AG09319 (cell line): Measurements from ENCODE around the gene CNTNAP5.

Experiments used
- DNase-seq: peaks from one replicate; pipeline ENCODE4 v3.0.0-alpha.2; 2010; ENCODE audit warnings: low read depth; ENCODE audit errors: extremely low read depth
- TF ChIP-seq, protein P1 (sequence below): IDR thresholded peaks from 2 replicates; pipeline ENCODE4 v1.5.1; 2011; ENCODE audit warnings: low read depth, mild to moderate bottlenecking, inconsistent platforms, low read length, moderate library complexity

CNTNAP5 gene

DNA sequence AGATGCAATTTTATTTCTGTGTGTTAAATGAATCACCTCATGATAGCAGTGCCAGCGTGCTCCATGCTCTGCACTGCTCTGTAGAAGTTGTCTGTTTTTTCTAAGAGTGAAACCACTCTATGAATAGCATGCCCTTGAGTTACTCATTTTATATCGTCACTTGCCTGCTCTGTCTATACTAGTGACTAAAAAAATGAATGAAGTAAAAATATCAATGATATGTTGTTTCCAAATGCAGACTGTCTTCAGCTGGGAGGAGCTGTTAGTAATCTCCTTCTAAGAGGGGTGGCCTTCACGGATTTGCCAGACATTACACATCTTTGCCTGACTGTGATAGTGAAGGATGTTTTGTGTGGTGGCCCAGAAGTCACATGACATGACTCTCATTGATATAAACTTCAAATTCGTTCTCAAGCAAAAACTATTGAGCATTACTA lies 852.1 kb downstream of the CNTNAP5 start:
- DNase-seq = no peak
- TF ChIP-seq, protein P1, sequence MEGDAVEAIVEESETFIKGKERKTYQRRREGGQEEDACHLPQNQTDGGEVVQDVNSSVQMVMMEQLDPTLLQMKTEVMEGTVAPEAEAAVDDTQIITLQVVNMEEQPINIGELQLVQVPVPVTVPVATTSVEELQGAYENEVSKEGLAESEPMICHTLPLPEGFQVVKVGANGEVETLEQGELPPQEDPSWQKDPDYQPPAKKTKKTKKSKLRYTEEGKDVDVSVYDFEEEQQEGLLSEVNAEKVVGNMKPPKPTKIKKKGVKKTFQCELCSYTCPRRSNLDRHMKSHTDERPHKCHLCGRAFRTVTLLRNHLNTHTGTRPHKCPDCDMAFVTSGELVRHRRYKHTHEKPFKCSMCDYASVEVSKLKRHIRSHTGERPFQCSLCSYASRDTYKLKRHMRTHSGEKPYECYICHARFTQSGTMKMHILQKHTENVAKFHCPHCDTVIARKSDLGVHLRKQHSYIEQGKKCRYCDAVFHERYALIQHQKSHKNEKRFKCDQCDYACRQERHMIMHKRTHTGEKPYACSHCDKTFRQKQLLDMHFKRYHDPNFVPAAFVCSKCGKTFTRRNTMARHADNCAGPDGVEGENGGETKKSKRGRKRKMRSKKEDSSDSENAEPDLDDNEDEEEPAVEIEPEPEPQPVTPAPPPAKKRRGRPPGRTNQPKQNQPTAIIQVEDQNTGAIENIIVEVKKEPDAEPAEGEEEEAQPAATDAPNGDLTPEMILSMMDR = no peak

DNA sequence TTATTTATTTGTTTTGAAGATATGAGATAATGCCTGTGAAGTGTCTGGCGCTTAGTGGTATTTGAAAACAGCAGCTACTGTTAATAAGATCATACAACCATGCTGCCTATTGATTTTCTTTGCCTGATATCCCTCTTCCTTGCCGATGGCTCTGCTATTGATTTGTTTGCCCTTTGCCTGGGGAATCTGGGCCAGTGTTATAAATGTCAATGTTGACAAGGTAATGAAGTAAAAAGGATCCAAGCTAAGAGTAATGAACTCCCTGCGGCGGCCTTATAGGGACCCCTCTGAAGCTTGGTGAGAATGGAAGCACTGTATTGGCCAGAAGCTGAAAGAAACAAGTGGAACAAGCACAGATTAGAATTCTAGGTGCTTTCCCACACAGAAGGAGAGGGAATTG lies 854.6 kb downstream of the CNTNAP5 start:
- no peak for DNase-seq
- TF ChIP-seq, protein P1 = no peak

DNA sequence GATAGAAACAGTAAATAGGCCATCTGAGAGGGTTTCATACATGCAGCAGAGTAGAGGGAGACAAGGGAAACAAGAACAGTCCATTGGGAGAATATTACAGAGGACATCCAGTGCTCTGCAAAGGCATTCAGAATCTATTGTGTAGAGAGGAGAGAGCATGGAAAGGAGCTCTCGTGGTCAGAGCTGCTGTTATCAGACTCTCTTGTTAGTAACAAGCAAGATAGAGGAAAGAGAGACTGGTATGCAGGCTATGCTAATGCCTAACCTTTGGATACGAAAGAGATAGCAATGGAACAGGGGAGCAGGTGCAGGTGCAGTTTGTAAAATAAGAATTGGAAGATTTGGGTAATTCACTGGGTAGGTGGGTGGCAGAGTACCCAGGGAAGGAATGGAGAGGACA lies 855.9 kb downstream of the CNTNAP5 start:
- DNase-seq = no peak
- TF ChIP-seq, protein P1 = no peak

DNA sequence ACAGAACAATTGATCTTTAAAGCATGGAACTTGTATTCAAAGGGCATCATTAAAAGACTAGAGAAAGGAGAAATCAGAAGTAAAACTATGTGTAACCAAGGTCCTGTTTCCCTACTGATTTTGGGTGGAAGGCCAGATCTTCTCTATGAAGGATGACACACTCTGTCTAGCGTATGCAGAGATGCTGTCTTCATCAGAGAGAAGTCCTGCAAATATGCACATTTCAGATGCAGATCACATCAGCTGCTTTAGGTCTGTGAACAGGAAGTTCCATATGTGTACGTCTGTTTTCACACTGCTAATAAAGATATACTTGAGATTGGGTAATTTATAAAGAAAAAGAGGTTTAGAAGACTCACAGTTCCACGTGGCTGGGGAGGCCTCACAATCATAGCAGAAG lies 857.3 kb downstream of the CNTNAP5 start:
- no peak for DNase-seq
- TF ChIP-seq, protein P1 = no peak

DNA sequence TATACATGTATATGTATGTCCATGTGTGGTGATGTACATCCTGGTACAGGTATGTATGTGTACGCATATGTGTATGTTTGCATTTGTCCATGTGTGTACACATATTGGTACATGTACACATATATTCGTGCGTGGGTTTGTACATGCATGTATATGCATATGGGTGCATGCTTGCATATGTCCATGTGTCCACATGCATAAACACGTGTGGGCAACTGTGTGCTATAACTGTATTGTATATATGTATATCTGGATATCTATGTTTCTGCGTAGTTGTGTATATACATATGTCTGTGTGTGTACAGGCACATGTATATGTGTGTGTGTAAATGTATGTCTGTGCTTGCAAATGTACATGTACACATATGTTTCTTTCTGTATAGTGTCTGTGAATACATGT lies 858.5 kb downstream of the CNTNAP5 start:
- TF ChIP-seq, protein P1 = no peak
- DNase-seq = no peak

DNA sequence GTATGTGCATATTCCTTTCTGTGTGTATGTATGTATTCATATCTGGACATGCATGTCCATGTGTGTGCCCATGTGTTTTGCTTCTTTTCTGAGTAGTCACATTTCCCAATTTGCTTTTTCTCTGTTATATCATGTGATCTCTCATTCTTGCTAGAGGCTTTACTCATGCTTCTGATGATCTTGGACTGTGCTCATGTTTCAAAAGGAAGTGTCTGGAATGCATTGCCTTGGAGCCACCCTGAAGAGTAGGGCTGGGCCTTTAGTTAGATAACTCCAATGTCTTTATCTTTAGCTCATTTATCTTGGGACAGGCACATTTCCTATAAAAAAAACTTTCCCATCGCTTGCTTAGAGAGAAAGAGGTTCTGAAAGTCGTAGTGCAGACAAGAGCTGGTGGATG lies 859.2 kb downstream of the CNTNAP5 start:
- TF ChIP-seq, protein P1 = no peak
- DNase-seq = no peak

DNA sequence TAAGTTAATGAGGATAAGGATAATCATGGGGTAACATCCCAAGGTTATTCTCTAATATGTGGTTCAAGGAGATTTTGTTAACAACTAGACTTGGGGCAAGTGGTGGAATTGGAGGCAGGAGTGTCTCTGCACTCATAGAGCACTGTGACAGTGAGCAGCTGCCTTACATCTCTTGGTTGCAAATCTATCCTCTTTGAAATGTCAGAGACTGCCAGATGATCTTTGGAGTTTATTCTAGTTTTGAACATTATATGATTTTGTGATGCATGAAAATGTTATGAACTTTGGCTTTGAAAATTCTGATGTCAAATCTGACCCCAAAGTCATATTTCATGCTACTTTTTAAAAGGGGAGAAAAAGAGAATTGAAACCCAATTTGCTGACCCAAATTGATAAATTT lies 861.1 kb downstream of the CNTNAP5 start:
- TF ChIP-seq, protein P1 = no peak
- DNase-seq = no peak
